Neutrophil (primary cell): ENCODE measurements around the gene ARHGEF16.

ENCODE experiments used
- H3K27ac ChIP-seq: fragments of 200-600 bp; sonication (generic); 2 replicates; pipeline ENCODE4 v1.5.1; 2016; ENCODE audit warnings: mild to moderate bottlenecking, moderate library complexity
- H3K27me3 ChIP-seq: fragments of 200-600 bp; sonication (generic); 2 replicates; pipeline ENCODE4 v1.6.0; 2016; ENCODE audit warnings: mild to moderate bottlenecking
- H3K36me3 ChIP-seq: fragments of 200-600 bp; sonication (generic); 2 replicates; pipeline ENCODE4 v1.5.1; 2017
- H3K4me1 ChIP-seq, 2 experiments: fragments of 200-600 bp in 1 of 2; sonication (generic) in 1 of 2; 1 replicate in 1 of 2; 2 replicates in 1 of 2; pipeline versions ENCODE4 v1.5.1 to v1.6.1; 2013 to 2016; ENCODE audit warnings: low read depth in 1 of 2, low read length in 1 of 2, mild to moderate bottlenecking in 1 of 2, moderate library complexity in 1 of 2; ENCODE audit not compliant: control insufficient read depth in 1 of 2, insufficient read depth in 1 of 2
- H3K4me3 ChIP-seq, 2 experiments: fragments of 200-600 bp in 1 of 2; sonication (generic) in 1 of 2; 1 replicate in 1 of 2; 2 replicates in 1 of 2; pipeline ENCODE4 v1.5.1; 2013 to 2016; ENCODE audit warnings: low read depth in 1 of 2, low read length in 1 of 2, mild to moderate bottlenecking in 1 of 2, moderate library complexity in 1 of 2
- H3K9me3 ChIP-seq: fragments of 200-600 bp; sonication (generic); 2 replicates; pipeline ENCODE4 v1.5.1; 2016
- TF ChIP-seq, protein P1 (sequence below): fragments of 200-600 bp; sonication (generic); IDR thresholded peaks from 2 replicates; pipeline ENCODE4 v1.5.1; 2016; ENCODE audit warnings: antibody characterized with exemption

ARHGEF16 gene

DNA sequence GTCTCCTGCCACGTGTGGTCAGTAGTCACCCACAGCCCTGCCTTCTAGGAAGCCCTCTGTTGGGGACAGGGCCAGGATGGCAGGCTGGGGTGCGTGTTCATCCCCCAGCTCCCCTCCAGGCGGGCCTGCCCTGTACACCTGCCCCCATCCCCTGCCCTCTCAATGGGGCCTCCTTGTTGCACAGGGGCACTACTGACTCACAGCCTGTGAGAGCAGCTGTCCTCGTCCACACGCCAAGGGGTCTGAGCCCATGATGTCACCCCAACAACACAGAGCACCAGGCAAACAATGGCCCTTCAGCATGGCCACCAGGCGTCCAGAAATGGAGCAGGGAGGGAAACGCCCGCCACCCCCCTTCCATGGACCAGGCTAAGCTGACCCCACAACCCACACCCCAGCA is 64.3 kb downstream of the ARHGEF16 start:
- H3K27me3 ChIP-seq: no peaks in the 10 kb centered on the region
- TF ChIP-seq, protein P1, sequence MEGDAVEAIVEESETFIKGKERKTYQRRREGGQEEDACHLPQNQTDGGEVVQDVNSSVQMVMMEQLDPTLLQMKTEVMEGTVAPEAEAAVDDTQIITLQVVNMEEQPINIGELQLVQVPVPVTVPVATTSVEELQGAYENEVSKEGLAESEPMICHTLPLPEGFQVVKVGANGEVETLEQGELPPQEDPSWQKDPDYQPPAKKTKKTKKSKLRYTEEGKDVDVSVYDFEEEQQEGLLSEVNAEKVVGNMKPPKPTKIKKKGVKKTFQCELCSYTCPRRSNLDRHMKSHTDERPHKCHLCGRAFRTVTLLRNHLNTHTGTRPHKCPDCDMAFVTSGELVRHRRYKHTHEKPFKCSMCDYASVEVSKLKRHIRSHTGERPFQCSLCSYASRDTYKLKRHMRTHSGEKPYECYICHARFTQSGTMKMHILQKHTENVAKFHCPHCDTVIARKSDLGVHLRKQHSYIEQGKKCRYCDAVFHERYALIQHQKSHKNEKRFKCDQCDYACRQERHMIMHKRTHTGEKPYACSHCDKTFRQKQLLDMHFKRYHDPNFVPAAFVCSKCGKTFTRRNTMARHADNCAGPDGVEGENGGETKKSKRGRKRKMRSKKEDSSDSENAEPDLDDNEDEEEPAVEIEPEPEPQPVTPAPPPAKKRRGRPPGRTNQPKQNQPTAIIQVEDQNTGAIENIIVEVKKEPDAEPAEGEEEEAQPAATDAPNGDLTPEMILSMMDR: no peak
- peaks cover 0 to 3% of the 10 kb centered on the region in 2 experiments for H3K4me1 ChIP-seq
- no peaks in the 10 kb centered on the region for H3K9me3 ChIP-seq
- no peak overlapping the region for H3K27ac ChIP-seq
- H3K36me3 ChIP-seq: peaks cover 78% of the 10 kb centered on the region
- H3K4me3 ChIP-seq: no peak overlapping the region

GRCh38 chr1:3519301-3519885 is 64.9 kb downstream of the ARHGEF16 start:
- Histone ChIP-seq H3K27ac (no peak overlapping the region), H3K4me1 (peaks cover 0 to 3% of the 10 kb centered on the region in 2 experiments), H3K36me3 (peaks cover 82% of the 10 kb centered on the region), H3K27me3 (no peaks in the 10 kb centered on the region), H3K9me3 (no peaks in the 10 kb centered on the region), H3K4me3 (no peak overlapping the region)
- TF ChIP-seq, protein P1: no peak

DNA sequence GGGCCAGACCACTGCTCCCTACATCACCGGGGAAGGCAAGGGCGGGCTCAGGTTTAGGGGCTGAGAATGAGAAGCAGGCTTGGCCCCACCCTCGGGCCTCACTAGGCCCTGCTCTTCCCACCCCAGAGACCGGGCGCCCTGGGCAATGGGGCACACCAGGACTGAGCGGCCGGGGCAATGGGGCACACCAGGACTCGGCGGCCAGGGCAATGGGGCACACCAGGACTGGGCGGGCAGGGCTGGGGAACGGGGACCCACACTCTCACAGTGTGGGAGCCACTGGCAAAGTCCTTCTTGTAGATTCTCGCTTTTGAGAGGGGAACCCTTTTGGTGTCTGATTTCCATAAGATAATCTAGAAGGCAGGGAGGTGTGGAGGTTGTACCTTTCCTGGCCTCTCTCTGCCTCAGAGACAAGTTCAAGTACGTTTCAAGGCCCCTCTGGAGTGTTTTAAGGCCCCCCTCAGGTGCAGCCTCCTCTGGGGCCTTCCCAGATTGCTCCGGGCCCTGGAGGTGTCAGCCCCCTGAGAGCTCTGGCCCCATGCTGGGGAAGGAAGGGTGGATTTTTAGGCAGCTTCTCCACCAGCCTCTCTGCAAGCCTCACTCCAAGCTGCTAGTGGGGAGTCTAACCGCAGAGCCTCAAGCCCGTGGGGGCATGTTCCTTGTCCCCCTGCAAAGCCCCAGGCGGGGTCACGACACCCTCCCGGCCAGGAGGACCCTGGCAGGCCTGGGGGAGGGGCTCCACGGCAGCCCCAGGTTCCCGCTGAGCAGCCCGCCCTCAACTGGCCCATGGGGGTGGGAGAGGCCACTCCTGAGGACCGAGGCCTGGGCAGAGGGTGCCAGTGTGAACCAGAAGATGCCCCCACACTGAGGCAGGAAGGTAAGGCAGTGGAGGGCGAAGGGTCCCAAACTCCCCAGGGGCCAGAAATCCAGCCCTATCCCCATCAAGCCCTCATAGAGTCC is 66.2 kb downstream of the ARHGEF16 start:
- H3K27ac ChIP-seq: no peak overlapping the region
- no peak overlapping the region for H3K4me3 ChIP-seq
- no peaks in the 10 kb centered on the region for H3K9me3 ChIP-seq
- H3K27me3 ChIP-seq: no peaks in the 10 kb centered on the region
- H3K36me3 ChIP-seq: peaks cover 74% of the 10 kb centered on the region
- H3K4me1 ChIP-seq: peaks cover 0 to 3% of the 10 kb centered on the region in 2 experiments
- TF ChIP-seq, protein P1: no peak

DNA sequence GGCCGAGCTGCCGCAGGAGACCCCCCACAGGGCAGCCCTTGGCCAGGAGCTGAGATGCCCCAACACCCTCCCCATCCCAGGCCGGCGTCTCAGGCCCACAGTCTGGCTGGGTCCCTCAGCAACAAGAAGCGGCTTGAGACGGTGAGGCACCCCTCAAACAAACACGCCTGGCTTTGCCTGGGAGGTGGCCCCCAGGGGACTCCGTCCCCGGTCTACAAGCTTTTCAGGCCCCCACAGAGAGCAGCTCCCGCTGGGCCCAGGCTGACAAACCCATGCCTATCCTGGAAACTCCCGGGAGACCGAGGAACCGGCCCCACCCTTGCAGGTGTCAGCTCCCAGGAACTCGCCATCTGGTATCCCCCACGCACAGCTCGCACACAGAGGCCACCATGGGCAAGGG is 67.0 kb downstream of the ARHGEF16 start:
- Histone ChIP-seq H3K4me1 (peaks cover 0 to 2% of the 10 kb centered on the region in 2 experiments), H3K9me3 (no peaks in the 10 kb centered on the region), H3K27me3 (no peaks in the 10 kb centered on the region), H3K4me3 (no peak overlapping the region), H3K36me3 (peaks cover 73% of the 10 kb centered on the region), H3K27ac (no peak overlapping the region)
- TF ChIP-seq, protein P1: no peak

DNA sequence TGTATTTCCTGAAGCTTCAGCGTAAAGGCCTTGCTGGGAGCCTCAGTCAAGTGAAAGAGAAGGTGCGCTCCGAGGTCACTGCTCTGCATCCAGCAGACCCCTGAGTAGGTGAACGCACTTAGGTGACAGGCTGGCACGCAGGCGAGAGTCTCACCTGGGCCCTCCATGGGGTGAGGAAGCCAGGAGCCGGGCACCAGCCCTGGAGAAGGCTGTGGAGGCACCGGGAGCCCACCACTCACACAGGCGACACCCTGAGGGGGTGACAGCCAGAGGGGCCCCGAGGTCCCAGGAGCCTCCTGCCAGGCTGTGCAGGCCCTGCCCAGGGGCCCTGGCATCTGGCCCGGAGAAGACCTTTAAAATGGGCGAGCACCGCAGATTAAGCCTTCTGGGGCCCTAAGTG is 67.6 kb downstream of the ARHGEF16 start:
- no peaks in the 10 kb centered on the region for H3K9me3 ChIP-seq
- TF ChIP-seq, protein P1: no peak
- H3K27ac ChIP-seq: no peak overlapping the region
- no peak overlapping the region for H3K4me3 ChIP-seq
- H3K4me1 ChIP-seq: no peaks in the 10 kb centered on the region
- H3K27me3 ChIP-seq: no peaks in the 10 kb centered on the region
- peaks cover 73% of the 10 kb centered on the region for H3K36me3 ChIP-seq
